H1 (cell line): ENCODE results near the gene GABPB1. TPM values are rescaled to one million over a fixed set of nuclear protein-coding genes. Genes with fewer than 3 reads are reported as not detected.
"Not testable (repeated sequence)": the region's sequence is repeated elsewhere in the genome, so short reads cannot be mapped to it uniquely, and the experiment has no call there.

Experiments used
- CTCF ChIA-PET: fragments of 300-600 bp; sonication (Branson Sonifier 250); formaldehyde crosslinking; loops from one replicate; lab custom pipeline; 2021; ENCODE audit not compliant: partially characterized antibody; lab: Charles Lee
- POLR2A ChIA-PET: fragments of 300-600 bp; sonication (Branson Sonifier 250); formaldehyde crosslinking; loops from one replicate; lab custom pipeline; 2021; ENCODE audit warnings: inconsistent platforms; ENCODE audit not compliant: partially characterized antibody; lab: Charles Lee
- DNase-seq, 2 experiments: peaks; one replicate each; pipeline versions ENCODE4 v3.0.0 to v3.0.0-alpha.2; 2010 to 2022; ENCODE audit warnings: low spot score in 2 of 2, low read depth in 1 of 2, mixed read lengths in 1 of 2
- FAIRE-seq: peaks from 2 replicates; lab custom pipeline; 2011; peaks lifted over from hg19 to GRCh38; lab: Jason Lieb, UNC
- H2AFZ ChIP-seq: 2 replicates; pipeline ENCODE4 v1.8.1; 2012; ENCODE audit warnings: low read length, inconsistent platforms
- H2AK5ac ChIP-seq: 2 replicates; pipeline ENCODE4 v1.6.1; 2013; ENCODE audit warnings: low read depth, low read length
- H2BK120ac ChIP-seq: replicated peaks from 2 replicates; pipeline ENCODE3; 2013; ENCODE audit warnings: low read depth, low read length, inconsistent platforms
- H2BK12ac ChIP-seq: 2 replicates; pipeline ENCODE4 v1.6.1; 2013; ENCODE audit warnings: low read depth, low read length
- H2BK15ac ChIP-seq: 2 replicates; pipeline ENCODE4 v1.6.1; 2013; ENCODE audit warnings: low read length
- H2BK20ac ChIP-seq: 2 replicates; pipeline ENCODE4 v1.6.1; 2013; ENCODE audit warnings: low read length
- H2BK5ac ChIP-seq: 2 replicates; pipeline ENCODE4 v1.6.1; 2013; ENCODE audit warnings: low read depth, low read length
- H3K14ac ChIP-seq: 2 replicates; pipeline ENCODE4 v1.6.1; 2013; ENCODE audit warnings: inconsistent platforms; ENCODE audit not compliant: insufficient read length
- H3K18ac ChIP-seq: 2 replicates; pipeline ENCODE4 v1.6.1; 2013; ENCODE audit warnings: low read length; ENCODE audit errors: extremely low read depth
- H3K23ac ChIP-seq: 2 replicates; pipeline ENCODE4 v1.6.1; 2013; ENCODE audit warnings: inconsistent platforms; ENCODE audit not compliant: insufficient read length
- H3K23me2 ChIP-seq: 2 replicates; pipeline ENCODE4 v1.6.1; 2013; ENCODE audit warnings: low read depth, low read length
- H3K27ac ChIP-seq: 2 replicates; pipeline ENCODE4 v1.6.1; 2011; ENCODE audit warnings: low read depth, low read length, inconsistent platforms
- H3K27me3 ChIP-seq, 4 experiments: replicated peaks in 1 of 4; 1 replicate in 1 of 4; 2 replicates in 3 of 4; pipeline versions ENCODE4 v1.6.1 to v1.8.1; 2011 to 2013; ENCODE audit warnings: low read length in 3 of 4, mild to moderate bottlenecking in 3 of 4, inconsistent platforms in 2 of 4, mixed read lengths in 2 of 4, moderate library complexity in 1 of 4; ENCODE audit not compliant: control insufficient read depth in 3 of 4, insufficient read depth in 3 of 4; ENCODE audit errors: extremely low read depth in 1 of 4
- H3K36me3 ChIP-seq, 4 experiments: 2 replicates each; pipeline versions ENCODE4 v1.6.1 to v1.8.1; 2011 to 2013; ENCODE audit warnings: mild to moderate bottlenecking in 4 of 4, low read length in 3 of 4, moderate library complexity in 2 of 4, control low read depth in 1 of 4, inconsistent platforms in 1 of 4; ENCODE audit not compliant: insufficient read depth in 4 of 4, control insufficient read depth in 2 of 4
- H3K4ac ChIP-seq: replicated peaks from 2 replicates; pipeline ENCODE3; 2013; ENCODE audit warnings: low read length, low read depth, mixed read lengths, inconsistent platforms; ENCODE audit not compliant: insufficient read length
- H3K4me1 ChIP-seq, 4 experiments: replicated peaks in 1 of 4; 1 replicate in 1 of 4; 2 replicates in 3 of 4; pipeline versions ENCODE4 v1.6.1 to v1.8.1; 2011 to 2013; ENCODE audit warnings: low read length in 3 of 4, inconsistent platforms in 2 of 4, mixed read lengths in 1 of 4; ENCODE audit not compliant: insufficient read depth in 4 of 4, control insufficient read depth in 3 of 4
- H3K4me2 ChIP-seq, 2 experiments: 2 replicates each; pipeline versions ENCODE4 v1.6.1 to v1.8.1; 2011 to 2013; ENCODE audit warnings: low read depth in 2 of 2, low read length in 2 of 2, control low read depth in 1 of 2, inconsistent platforms in 1 of 2, mild to moderate bottlenecking in 1 of 2; ENCODE audit not compliant: insufficient read depth in 1 of 2
- H3K4me3 ChIP-seq, 4 experiments: fragments of 200-600, 300-600 bp in 1 of 4; sonication (generic), shearing (Covaris generic), sonication (Bioruptor Twin) in 1 of 4; 2 replicates each; pipeline versions ENCODE4 v1.5.1 to v1.8.1; 2011 to 2016; ENCODE audit warnings: low read length in 4 of 4, low read depth in 3 of 4, control low read depth in 2 of 4, inconsistent platforms in 2 of 4, mild to moderate bottlenecking in 2 of 4, mixed read lengths in 1 of 4, moderate library complexity in 1 of 4; ENCODE audit not compliant: insufficient read depth in 2 of 4; ENCODE audit errors: extremely low read depth in 1 of 4
- H3K56ac ChIP-seq: replicated peaks from 2 replicates; pipeline ENCODE3; 2013; ENCODE audit warnings: low read depth, mild to moderate bottlenecking, mixed read lengths, low read length, inconsistent platforms; ENCODE audit not compliant: insufficient read length
- H3K79me1 ChIP-seq: 2 replicates; pipeline ENCODE4 v1.6.1; 2013; ENCODE audit warnings: low read depth, low read length, control low read depth
- H3K79me2 ChIP-seq, 2 experiments: 2 replicates each; pipeline versions ENCODE4 v1.6.1 to v1.8.1; 2012 to 2013; ENCODE audit warnings: low read length in 2 of 2, mild to moderate bottlenecking in 2 of 2, inconsistent platforms in 1 of 2; ENCODE audit not compliant: insufficient read depth in 2 of 2, control insufficient read depth in 1 of 2
- H3K9ac ChIP-seq, 4 experiments: replicated peaks in 1 of 4; 1 replicate in 1 of 4; 2 replicates in 3 of 4; pipeline versions ENCODE4 v1.6.1 to v1.8.1; 2011 to 2013; ENCODE audit warnings: low read depth in 3 of 4, low read length in 3 of 4, control low read depth in 2 of 4, mild to moderate bottlenecking in 2 of 4, moderate library complexity in 2 of 4, inconsistent platforms in 1 of 4; ENCODE audit errors: extremely low read depth in 1 of 4
- H3K9me3 ChIP-seq, 2 experiments: 2 replicates each; pipeline versions ENCODE4 v1.6.1 to v1.8.1; 2012 to 2013; ENCODE audit warnings: mild to moderate bottlenecking in 2 of 2, moderate library complexity in 2 of 2, control low read depth in 1 of 2, inconsistent platforms in 1 of 2, low read depth in 1 of 2, low read length in 1 of 2, mixed read lengths in 1 of 2; ENCODE audit not compliant: insufficient read depth in 2 of 2
- H4K20me1 ChIP-seq, 2 experiments: replicated peaks in 1 of 2; 2 replicates each; pipeline versions ENCODE3 to v1.8.1; 2011 to 2013; ENCODE audit warnings: inconsistent platforms in 2 of 2, low read length in 2 of 2, mild to moderate bottlenecking in 1 of 2; ENCODE audit not compliant: insufficient read depth in 2 of 2, control insufficient read depth in 1 of 2
- H4K5ac ChIP-seq: 2 replicates; pipeline ENCODE4 v1.6.1; 2013; ENCODE audit warnings: low read length, low read depth, mixed read lengths, inconsistent platforms; ENCODE audit not compliant: insufficient read length
- H4K8ac ChIP-seq: 2 replicates; pipeline ENCODE4 v1.8.0; 2013; ENCODE audit warnings: mild to moderate bottlenecking, moderate library complexity, low read length, inconsistent platforms; ENCODE audit not compliant: insufficient read depth; ENCODE audit errors: extremely low read depth
- H4K91ac ChIP-seq: replicated peaks from 2 replicates; pipeline ENCODE3; 2013; ENCODE audit warnings: low read length, mixed read lengths, inconsistent platforms; ENCODE audit not compliant: insufficient read length
- ASH2L ChIP-seq: fragments of 200-600, 300-600 bp; sonication (generic); IDR thresholded peaks from one replicate; pipeline ENCODE4 v1.7.1; 2017; ENCODE audit warnings: low read length
- SIN3A ChIP-seq, 2 experiments: IDR thresholded peaks in 1 of 2; conservative IDR thresholded peaks in 1 of 2; 2 replicates each; pipeline ENCODE4 v1.6.1; 2011 to 2012; ENCODE audit warnings: low read length in 2 of 2, improper control_type of control experiment in 1 of 2, low read depth in 1 of 2, mild to moderate bottlenecking in 1 of 2
- WGBS, 2 experiments: shearing (Covaris generic) in 1 of 2; methylation state at CpG; one replicate each; pipeline versions ENCODE4 v1.1.6 to v1.1.7; 2013 to 2015; ENCODE audit warnings: low lambda C conversion rate in 2 of 2, mixed read lengths in 2 of 2, inconsistent platforms in 1 of 2, low coverage in 1 of 2, missing lambda C conversion rate in 1 of 2; ENCODE audit not compliant: insufficient replicate concordance in 2 of 2, insufficient coverage in 1 of 2, insufficient read length in 1 of 2; ENCODE audit errors: extremely low coverage in 1 of 2, missing lambda C conversion rate in 1 of 2; 5-methylcytosine and 5-hydroxymethylcytosine counted together
- polyA plus RNA-seq, 7 experiments: library from polyadenylated mRNA; depleted of rRNA in 3 of 7; stranded (reverse) in 5 of 7; unstranded in 2 of 7; fragments of >200 nt in 5 of 7; fragments of 200-250 nt in 2 of 7; gene quantifications; 1 replicate in 5 of 7; 2 replicates in 1 of 7; 4 replicates in 1 of 7; pipeline versions ENCODE4 v1.2.1 to v1.2.3, GENCODE V29; 2011 to 2013; ENCODE audit warnings: missing spikeins in 2 of 7, mixed read lengths in 2 of 7
- total RNA-seq: library from RNA; stranded (reverse); fragmentation: NEBNext Ultra II Directional; extraction: Animal tissue kit (Norgen Biotek cat#: 25700); gene quantifications from 2 replicates; pipeline ENCODE4 v1.2.1, GENCODE V29; 2021

GABPB1 gene
- total and polyA plus RNA-seq, 2 of the 8 experiments (the other 6 are each of a cell fraction or from before 2014, with no cell fraction given): 24.5 to 32.3 TPM

- TF ChIP-seq SIN3A (conservative IDR thresholded peaks at IDR 0.05 in 1 of 2, IDR thresholded peaks at IDR 0.05 in 1 of 2; ENCODE audit: low read depth in 1 of 2, low read length in 2 of 2): peak in 1 of 2 experiments; percentile 25; a peak in 1 of 4 replicates
- TF ChIP-seq ASH2L: peak; percentile 63
Observed at GRCh38 chr15:50354838-50355618, at the start of gene GABPB1 (continued).

- H2BK5ac ChIP-seq, H3K23ac ChIP-seq, H3K18ac ChIP-seq, H3K27me3 ChIP-seq, H3K27ac ChIP-seq, H3K79me1 ChIP-seq, H2BK15ac ChIP-seq, H2AK5ac ChIP-seq, H4K20me1 ChIP-seq, H4K91ac ChIP-seq, H3K9me3 ChIP-seq, H4K8ac ChIP-seq, DNase-seq, H2BK12ac ChIP-seq, H3K4me3 ChIP-seq, H3K79me2 ChIP-seq, H3K36me3 ChIP-seq, H3K9ac ChIP-seq, H3K14ac ChIP-seq, H2AFZ ChIP-seq, H3K4ac ChIP-seq, H3K56ac ChIP-seq, H3K4me2 ChIP-seq, H2BK120ac ChIP-seq, H4K5ac ChIP-seq, FAIRE-seq, H3K4me1 ChIP-seq, H2BK20ac ChIP-seq, H3K23me2 ChIP-seq: not testable (repeated sequence)
- CTCF ChIA-PET: interaction anchor here (0.6 kb wide), 1 partner anchor 1011 kb away, joined by 3 read pairs; no protein-coding TSS in a partner anchor
- WGBS, 2 experiments: 97% methylated on average over 4 of the region's 4 CpGs; no CpG with 5 or more reads in 1 of the 2 experiments
- POLR2A ChIA-PET: interaction anchor here (1.2 to 1.3 kb wide), 2 partner anchors 19 to 36 kb away, joined by 3 to 4 read pairs; partner anchors contain the start of gene GABPB1
Observed at GRCh38 chr15:50391561-50391960, 36.6 kb upstream of the GABPB1 start.
